Trophoblast cell (in vitro differentiated cells and primary cell): ENCODE data around the gene ABO.
"Not testable (repeated sequence)": the region's sequence is repeated elsewhere in the genome, so short reads cannot be mapped to it uniquely, and the experiment has no call there.

Experiments used
- DNase-seq, 2 donors: peaks; one replicate each; pipeline ENCODE4 v3.0.0-alpha.2; 2016
- H2AFZ ChIP-seq: 2 replicates; pipeline ENCODE4 v1.6.1; 2013; ENCODE audit warnings: low read length, moderate library complexity, mild to moderate bottlenecking; ENCODE audit not compliant: insufficient read depth, poor library complexity
- H2AK5ac ChIP-seq: 2 replicates; pipeline ENCODE4 v1.6.1; 2013; ENCODE audit warnings: mild to moderate bottlenecking, low read length
- H2BK120ac ChIP-seq: 2 replicates; pipeline ENCODE4 v1.6.1; 2013; ENCODE audit warnings: low read length, mild to moderate bottlenecking, moderate library complexity; ENCODE audit not compliant: insufficient read depth, poor library complexity
- H2BK12ac ChIP-seq: 2 replicates; pipeline ENCODE4 v1.6.1; 2013; ENCODE audit warnings: mild to moderate bottlenecking, low read length, moderate library complexity
- H2BK5ac ChIP-seq: 2 replicates; pipeline ENCODE4 v1.6.1; 2013; ENCODE audit warnings: low read length, low read depth, moderate library complexity, mild to moderate bottlenecking; ENCODE audit not compliant: poor library complexity
- H3K14ac ChIP-seq: 2 replicates; pipeline ENCODE4 v1.6.1; 2013; ENCODE audit warnings: mild to moderate bottlenecking, low read length
- H3K18ac ChIP-seq: 2 replicates; pipeline ENCODE4 v1.6.1; 2013; ENCODE audit warnings: mild to moderate bottlenecking, low read length
- H3K23ac ChIP-seq: 2 replicates; pipeline ENCODE4 v1.6.1; 2013; ENCODE audit warnings: low read length
- H3K27ac ChIP-seq: 2 replicates; pipeline ENCODE4 v1.5.1; 2013; ENCODE audit warnings: low read depth, mild to moderate bottlenecking, inconsistent platforms, low read length, moderate library complexity
- H3K27me3 ChIP-seq: 2 replicates; pipeline ENCODE4 v1.6.1; 2013; ENCODE audit warnings: inconsistent platforms, mild to moderate bottlenecking, low read length, moderate library complexity; ENCODE audit not compliant: insufficient read depth
- H3K36me3 ChIP-seq, 2 experiments: 1 replicate in 1 of 2; 2 replicates in 1 of 2; pipeline ENCODE4 v1.6.1; 2013; ENCODE audit warnings: low read length in 2 of 2, mild to moderate bottlenecking in 2 of 2, moderate library complexity in 1 of 2; ENCODE audit not compliant: insufficient read depth in 2 of 2, control insufficient read depth in 1 of 2
- H3K4ac ChIP-seq: 2 replicates; pipeline ENCODE4 v1.6.1; 2013; ENCODE audit warnings: low read depth, mild to moderate bottlenecking, low read length, moderate library complexity
- H3K4me1 ChIP-seq, 2 experiments: 1 replicate in 1 of 2; 2 replicates in 1 of 2; pipeline ENCODE4 v1.6.1; 2013; ENCODE audit warnings: low read length in 2 of 2, mild to moderate bottlenecking in 2 of 2, moderate library complexity in 1 of 2; ENCODE audit not compliant: insufficient read depth in 2 of 2, control insufficient read depth in 1 of 2
- H3K4me2 ChIP-seq: 2 replicates; pipeline ENCODE4 v1.6.1; 2013; ENCODE audit warnings: inconsistent platforms, mild to moderate bottlenecking, low read length, moderate library complexity
- H3K4me3 ChIP-seq: 2 replicates; pipeline ENCODE4 v1.5.1; 2013; ENCODE audit warnings: mild to moderate bottlenecking, low read depth, low read length, inconsistent platforms
- H3K79me1 ChIP-seq: one replicate; pipeline ENCODE4 v1.6.1; 2013; ENCODE audit warnings: low read length
- H3K79me2 ChIP-seq: 2 replicates; pipeline ENCODE4 v1.6.1; 2013; ENCODE audit warnings: low read length, mild to moderate bottlenecking; ENCODE audit not compliant: control insufficient read depth, insufficient read depth, poor library complexity
- H3K9ac ChIP-seq: 2 replicates; pipeline ENCODE4 v1.6.1; 2013; ENCODE audit warnings: mild to moderate bottlenecking, low read length
- H3K9me3 ChIP-seq: 2 replicates; pipeline ENCODE4 v1.6.1; 2013; ENCODE audit warnings: low read depth, mild to moderate bottlenecking, control low read depth, inconsistent platforms, low read length; ENCODE audit not compliant: insufficient read depth
- H4K12ac ChIP-seq: 2 replicates; pipeline ENCODE4 v1.6.1; 2013; ENCODE audit warnings: low read depth, mild to moderate bottlenecking, low read length, moderate library complexity
- H4K8ac ChIP-seq: 2 replicates; pipeline ENCODE4 v1.6.1; 2013; ENCODE audit warnings: low read depth, mild to moderate bottlenecking, low read length, moderate library complexity
- H4K91ac ChIP-seq: one replicate; pipeline ENCODE4 v1.6.1; 2013; ENCODE audit warnings: low read depth, mild to moderate bottlenecking, low read length, moderate library complexity
- WGBS: extraction: QIAGEN DNeasy Blood & Tissue Kit; methylation state at CpG from one replicate; pipeline ENCODE4 v1.1.7; 2013; ENCODE audit warnings: missing lambda C conversion rate; ENCODE audit not compliant: insufficient read length, insufficient coverage; ENCODE audit errors: extremely low coverage; 5-methylcytosine and 5-hydroxymethylcytosine counted together

The ABO gene

GRCh38 chr9:133235549-133236222, 39.3 kb downstream of the ABO start:
- H3K9me3 ChIP-seq = peaks cover 4% of the 10 kb centered on the region
- H3K79me1 ChIP-seq = peaks cover 9% of the 10 kb centered on the region
- H3K18ac ChIP-seq = no peak overlapping the region
- H3K4me3 ChIP-seq = no peak overlapping the region
- WGBS = no CpG with 5 or more reads among the region's 11 CpGs
- no peak overlapping the region for H3K9ac ChIP-seq
- H3K4ac ChIP-seq = no peak overlapping the region
- no peaks in the 10 kb centered on the region for H3K79me2 ChIP-seq
- no peak overlapping the region for H4K91ac ChIP-seq
- no peak overlapping the region for H3K27ac ChIP-seq
- no peak overlapping the region for H2AFZ ChIP-seq
- no peaks in the 10 kb centered on the region for H3K27me3 ChIP-seq
- H4K8ac ChIP-seq = no peak overlapping the region
- H3K4me1 ChIP-seq = peaks cover 10 to 14% of the 10 kb centered on the region in 2 experiments
- no peak overlapping the region for H2BK120ac ChIP-seq
- no peak overlapping the region for H4K12ac ChIP-seq
- H3K23ac ChIP-seq = no peak overlapping the region
- no peak overlapping the region for H3K14ac ChIP-seq
- H2AK5ac ChIP-seq = no peak overlapping the region
- H3K4me2 ChIP-seq = no peak overlapping the region
- no peak overlapping the region for H2BK5ac ChIP-seq
- DNase-seq = no peak
- no peaks in the 10 kb centered on the region for H3K36me3 ChIP-seq
- H2BK12ac ChIP-seq = no peak overlapping the region

- no peak overlapping the region for H3K4me2 ChIP-seq
- H4K12ac ChIP-seq = no peak overlapping the region
- H2AK5ac ChIP-seq = no peak overlapping the region
- no peak overlapping the region for H2BK12ac ChIP-seq
- no peaks in the 10 kb centered on the region for H3K36me3 ChIP-seq
- no CpG with 5 or more reads among the region's 31 CpGs for WGBS
- no peak overlapping the region for H4K8ac ChIP-seq
- no peak overlapping the region for H3K4ac ChIP-seq
- no peak overlapping the region for H2BK5ac ChIP-seq
- no peak overlapping the region for H3K9ac ChIP-seq
- H3K4me3 ChIP-seq = no peak overlapping the region
- H4K91ac ChIP-seq = no peak overlapping the region
- H3K79me2 ChIP-seq = no peaks in the 10 kb centered on the region
- H3K79me1 ChIP-seq = peaks cover 9% of the 10 kb centered on the region
- no peak overlapping the region for H3K23ac ChIP-seq
- H3K9me3 ChIP-seq = peaks cover 6% of the 10 kb centered on the region
- no peak overlapping the region for H3K27ac ChIP-seq
- no peak overlapping the region for H2AFZ ChIP-seq
- H3K4me1 ChIP-seq = peaks cover 10 to 14% of the 10 kb centered on the region in 2 experiments
- H3K18ac ChIP-seq = no peak overlapping the region
- H2BK120ac ChIP-seq = no peak overlapping the region
- no peak overlapping the region for H3K14ac ChIP-seq
- H3K27me3 ChIP-seq = no peaks in the 10 kb centered on the region
- DNase-seq = no peak
Observed at GRCh38 chr9:133234577-133235322, 40.3 kb downstream of the ABO start.

- DNase-seq = no peak
- Histone ChIP-seq H3K27me3 (no peaks in the 10 kb centered on the region), H3K79me2 (no peaks in the 10 kb centered on the region), H4K8ac (no peak overlapping the region), H3K36me3 (no peaks in the 10 kb centered on the region), H4K12ac (no peak overlapping the region), H3K4me2 (no peak overlapping the region), H2AK5ac (no peak overlapping the region), H3K23ac (no peak overlapping the region), H3K9me3 (peaks cover 6% of the 10 kb centered on the region), H4K91ac (no peak overlapping the region), H3K4ac (no peak overlapping the region), H3K9ac (no peak overlapping the region), H3K79me1 (peaks cover 5% of the 10 kb centered on the region), H2BK120ac (no peak overlapping the region), H3K18ac (no peak overlapping the region), H3K4me3 (no peak overlapping the region), H3K4me1 (peaks cover 6 to 8% of the 10 kb centered on the region in 2 experiments), H3K27ac (no peak overlapping the region), H2AFZ (no peak overlapping the region), H2BK5ac (no peak overlapping the region), H2BK12ac (no peak overlapping the region), H3K14ac (no peak overlapping the region)
- no CpG with 5 or more reads among the region's 32 CpGs for WGBS
Observed at GRCh38 chr9:133233681-133234432, 41.1 kb downstream of the ABO start.

- H3K27me3 ChIP-seq, H3K23ac ChIP-seq, H3K79me2 ChIP-seq, H3K79me1 ChIP-seq, H4K91ac ChIP-seq, H2BK120ac ChIP-seq, H4K12ac ChIP-seq, DNase-seq, H3K4ac ChIP-seq, H3K9me3 ChIP-seq, H2AK5ac ChIP-seq, H3K4me1 ChIP-seq, H4K8ac ChIP-seq, H2BK5ac ChIP-seq, H3K18ac ChIP-seq, H3K36me3 ChIP-seq, H3K4me3 ChIP-seq, H3K14ac ChIP-seq, H3K27ac ChIP-seq, H2AFZ ChIP-seq, H3K4me2 ChIP-seq, H2BK12ac ChIP-seq, H3K9ac ChIP-seq: not testable (repeated sequence)
- WGBS = no CpG with 5 or more reads among the region's 24 CpGs
Observed at GRCh38 chr9:133231934-133232568, 43.0 kb downstream of the ABO start.
